Measurements from ENCODE around the gene ICE2. TPM values are rescaled to one million over a fixed set of nuclear protein-coding genes. Genes with fewer than 3 reads are reported as not detected.

ICE2 gene
- total RNA-seq, 1 experiment from 2014 or later, result 62.8 TPM

- CTCF ChIA-PET, result interaction anchor here (0.9 kb wide), 1 partner anchor 58 kb away, joined by 3 read pairs; no protein-coding TSS in a partner anchor
- no TSS peak for BruUV-seq (replicated peaks)
These were observed 93.1 kb downstream of the ICE2 start for GRCh38 chr15:60385620-60386552.

GRCh38 chr15:60384526-60385126 lies 94.3 kb downstream of the ICE2 start:
- Histone ChIP-seq H3K27me3 (ENCODE audit: insufficient read depth, low read length) (no peaks in the 10 kb centered on the region), H3K4me1 (ENCODE audit: control insufficient read depth in 1 of 2, insufficient read depth in 2 of 2, low read length in 2 of 2) (peaks cover 60 to 94% of the 10 kb centered on the region in 2 experiments), H3K4me3 (replicated peaks in 1 of 2; ENCODE audit: low read depth in 1 of 2, low read length in 2 of 2) (no peak overlapping the region), H3K36me3 (ENCODE audit: control insufficient read depth in 1 of 2, insufficient read depth in 2 of 2, low read length in 2 of 2) (peaks cover 20 to 59% of the 10 kb centered on the region in 2 experiments; a peak in 3 of 4 replicates), H3K4me2 (ENCODE audit: low read length) (peak overlapping the region; percentile 10; the same call in 1 of the 2 replicates), H4K20me1 (ENCODE audit: insufficient read depth) (peaks cover 32% of the 10 kb centered on the region; the same call in 1 of the 2 replicates), H3K9ac (ENCODE audit: low read length) (no peak overlapping the region), H3K27ac (ENCODE audit: low read depth, low read length) (no peak overlapping the region), H3K9me2 (ENCODE audit: insufficient read depth) (no peaks in the 10 kb centered on the region), H3K9me3 (ENCODE audit: control insufficient read depth in 1 of 2, insufficient read depth in 1 of 2, low read depth in 1 of 2, low read length in 2 of 2) (no peaks in the 10 kb centered on the region), H3K79me2 (ENCODE audit: insufficient read depth, low read length) (peaks cover 99% of the 10 kb centered on the region), H2AFZ (ENCODE audit: low read depth, low read length, poor library complexity, severe bottlenecking) (no peak overlapping the region)
- ChIA-PET CTCF (no interaction called here), POLR2A (no interaction called here), RAD21 (ENCODE audit: low non-redundant PET in 1 of 2, low total read pairs in 2 of 2, uncharacterized antibody in 2 of 2, unreplicated experiment in 2 of 2) (no interaction called here)
- BruUV-seq (replicated peaks), result no TSS peak
- intact Hi-C loops (cut with micrococcal nuclease), result no loop called here
- DNase-seq (ENCODE audit: low read depth, low spot score) (no peak), ATAC-seq (no peak)
- TF ChIP-seq CEBPB (IDR thresholded peaks at IDR 0.05; ENCODE audit: low read depth), result no peak
- TF ChIP-seq SIN3A (IDR thresholded peaks at IDR 0.05; ENCODE audit: low read depth), result no peak
- TF ChIP-seq MAX (IDR thresholded peaks at IDR 0.05), result no peak
- no peak for TF ChIP-seq EGR1 (IDR thresholded peaks at IDR 0.05; ENCODE audit: low read depth)
- no peak for TF ChIP-seq ZNF274 (IDR thresholded peaks at IDR 0.05; ENCODE audit: low read depth, low read length)
- no peak for TF ChIP-seq ELF1 (IDR thresholded peaks at IDR 0.05; ENCODE audit: borderline replicate concordance, low read depth)
- no peak for TF ChIP-seq FOSL1 (IDR thresholded peaks at IDR 0.05; ENCODE audit: low read depth)
- no peak for TF ChIP-seq TCF7L2 (IDR thresholded peaks at IDR 0.05; ENCODE audit: borderline replicate concordance, extremely low read depth, insufficient read depth, insufficient read length)
- TF ChIP-seq SP1 (IDR thresholded peaks at IDR 0.05; ENCODE audit: low read depth), result no peak
- TF ChIP-seq POLR2A (IDR thresholded peaks at IDR 0.05; ENCODE audit: borderline replicate concordance, extremely low read depth, insufficient read depth, insufficient read length), result no peak
- no peak for TF ChIP-seq JUND (IDR thresholded peaks at IDR 0.05)
- TF ChIP-seq ZBTB33 (IDR thresholded peaks at IDR 0.05; ENCODE audit: extremely low read depth, insufficient replicate concordance, low read length), result no peak
- TF ChIP-seq EZH2phosphoT487 (IDR thresholded peaks at IDR 0.05; ENCODE audit: borderline replicate concordance), result no peak
- no peak for TF ChIP-seq POLR2AphosphoS5 (IDR thresholded peaks at IDR 0.05; ENCODE audit: low read depth, low read length)

More at GRCh38 chr15:60385620-60386552, 93.1 kb downstream of the ICE2 start:
- intact Hi-C loops (cut with micrococcal nuclease), result no loop called here
- H3K4me2 ChIP-seq (ENCODE audit: low read length), result no peak overlapping the region
- no peaks in the 10 kb centered on the region for H3K9me2 ChIP-seq (ENCODE audit: insufficient read depth)
- peaks cover 45% of the 10 kb centered on the region; the same call in 1 of the 2 replicates for H4K20me1 ChIP-seq (ENCODE audit: insufficient read depth)
- no peaks in the 10 kb centered on the region for H3K27me3 ChIP-seq (ENCODE audit: insufficient read depth, low read length)
- no peak overlapping the region for H3K9ac ChIP-seq (ENCODE audit: low read length)
- ChIA-PET RAD21 (ENCODE audit: low non-redundant PET in 1 of 2, low total read pairs in 2 of 2, uncharacterized antibody in 2 of 2, unreplicated experiment in 2 of 2) (no interaction called here), POLR2A (no interaction called here)
- peaks cover 62 to 94% of the 10 kb centered on the region in 2 experiments for H3K4me1 ChIP-seq (ENCODE audit: control insufficient read depth in 1 of 2, insufficient read depth in 2 of 2, low read length in 2 of 2)
- no peak overlapping the region for H2AFZ ChIP-seq (ENCODE audit: low read depth, low read length, poor library complexity, severe bottlenecking)
- H3K79me2 ChIP-seq (ENCODE audit: insufficient read depth, low read length), result peaks cover 100% of the 10 kb centered on the region
- no peak overlapping the region for H3K4me3 ChIP-seq (replicated peaks in 1 of 2; ENCODE audit: low read depth in 1 of 2, low read length in 2 of 2)
- H3K9me3 ChIP-seq (ENCODE audit: control insufficient read depth in 1 of 2, insufficient read depth in 1 of 2, low read depth in 1 of 2, low read length in 2 of 2), result no peaks in the 10 kb centered on the region
- H3K27ac ChIP-seq (ENCODE audit: low read depth, low read length), result no peak overlapping the region
- ATAC-seq (no peak), DNase-seq (ENCODE audit: low read depth, low spot score) (no peak)
- H3K36me3 ChIP-seq (ENCODE audit: control insufficient read depth in 1 of 2, insufficient read depth in 2 of 2, low read length in 2 of 2), result peaks cover 20 to 67% of the 10 kb centered on the region in 2 experiments; a peak in 3 of 4 replicates
- TF ChIP-seq SIN3A (IDR thresholded peaks at IDR 0.05; ENCODE audit: low read depth), result no peak
- no peak for TF ChIP-seq EZH2 (IDR thresholded peaks at IDR 0.05)
- TF ChIP-seq ELF1 (IDR thresholded peaks at IDR 0.05; ENCODE audit: borderline replicate concordance, low read depth), result no peak
- TF ChIP-seq MAX (IDR thresholded peaks at IDR 0.05), result no peak
- TF ChIP-seq EZH2phosphoT487 (IDR thresholded peaks at IDR 0.05; ENCODE audit: borderline replicate concordance), result no peak
- no peak for TF ChIP-seq JUND (IDR thresholded peaks at IDR 0.05)
- no peak for TF ChIP-seq RAD21 (IDR thresholded peaks at IDR 0.05; ENCODE audit: low read depth)
- TF ChIP-seq ZNF274 (IDR thresholded peaks at IDR 0.05; ENCODE audit: low read depth, low read length), result no peak
- no peak for TF ChIP-seq ZFX (IDR thresholded peaks at IDR 0.05)

Measured in HCT116 (cell line).